AG04450 (cell line): Measurements from ENCODE around the gene SLC25A10. TPM values are rescaled to one million over a fixed set of nuclear protein-coding genes. Genes with fewer than 3 reads are reported as not detected.
A peak's percentile ranks its signal among the peaks of the same experiment; 100 is the strongest.

Experiments used
- CTCF ChIA-PET: fragments of 300-600, 350-600 bp; formaldehyde crosslinking; extraction: SDS; loops from one replicate; lab custom pipeline; 2022; ENCODE audit warnings: antibody characterized with exemption, inconsistent platforms; lab: Charles Lee
- POLR2A ChIA-PET: fragments of 350-600 bp; formaldehyde crosslinking; extraction: SDS; loops from one replicate; lab custom pipeline; 2021; ENCODE audit warnings: antibody characterized with exemption, inconsistent platforms; lab: Yijun Ruan, JAX
- DNase-seq: peaks from one replicate; pipeline ENCODE4 v3.0.0-alpha.2; 2011; ENCODE audit warnings: low read depth, low spot score
- H3K27ac ChIP-seq: one replicate; pipeline ENCODE4 v1.5.1; 2012; ENCODE audit warnings: low read depth, low read length, control low read depth
- H3K27me3 ChIP-seq: one replicate; pipeline ENCODE4 v1.6.0; 2012; ENCODE audit warnings: low read length; ENCODE audit not compliant: control insufficient read depth, insufficient read depth
- H3K4me3 ChIP-seq: 2 replicates; pipeline ENCODE4 v1.5.1; 2011; ENCODE audit warnings: mild to moderate bottlenecking, low read depth, low read length, control low read depth
- H3K9me3 ChIP-seq: 2 replicates; pipeline ENCODE4 v1.5.1; 2012; ENCODE audit warnings: low read length; ENCODE audit not compliant: control insufficient read depth, insufficient read depth
- CTCF ChIP-seq: IDR thresholded peaks from 2 replicates; pipeline ENCODE4 v1.5.1; 2011; ENCODE audit warnings: low read depth, low read length, control low read depth, inconsistent platforms
- polyA plus RNA-seq: library from polyadenylated mRNA; depleted of rRNA; stranded (reverse); fragments of >200 nt; gene quantifications from 2 replicates; pipeline ENCODE4 v1.2.3, GENCODE V29; 2011

Gene SLC25A10
- polyA plus RNA-seq, 1 experiment: 3.3 TPM

- TF ChIP-seq CTCF: no peak
- ChIA-PET POLR2A (interaction anchor here (0.6 to 3.4 kb wide), 5 partner anchors 17 to 678 kb away, joined by 3 to 35 read pairs (median 7); partner anchors contain the start of genes CCDC137, MRPL12, NPLOC4 and OXLD1), CTCF (interaction anchor here (1.2 kb wide), 1 partner anchor 82 kb away, joined by 3 read pairs; no protein-coding TSS in a partner anchor)
These were observed 29.4 kb upstream of the SLC25A10 start for GRCh38 chr17:81682565-81683207.

GRCh38 chr17:81683208-81683583 lies 28.9 kb upstream of the SLC25A10 start:
- no peak for DNase-seq
- Histone ChIP-seq H3K9me3 (no peaks in the 10 kb centered on the region; the same call in 1 of the 2 replicates), H3K27ac (peak overlapping the region; percentile 65), H3K27me3 (no peaks in the 10 kb centered on the region), H3K4me3 (peak overlapping the region; percentile 92)
- ChIA-PET CTCF (interaction anchor here (1.2 kb wide), 1 partner anchor 82 kb away, joined by 3 read pairs; no protein-coding TSS in a partner anchor), POLR2A (interaction anchor here (0.6 to 3.4 kb wide), 12 partner anchors 9 to 678 kb away, joined by 3 to 35 read pairs (median 3); partner anchors contain the start of genes CCDC137, MRPL12, NPLOC4 and OXLD1)
- TF ChIP-seq CTCF: no peak

More at GRCh38 chr17:81682565-81683207, 29.4 kb upstream of the SLC25A10 start:
- Histone ChIP-seq H3K27ac (peak overlapping the region; percentile 65), H3K4me3 (peak overlapping the region; percentile 92), H3K9me3 (no peaks in the 10 kb centered on the region; the same call in 1 of the 2 replicates), H3K27me3 (no peaks in the 10 kb centered on the region)
- no peak for DNase-seq

- H3K27me3 ChIP-seq: no peaks in the 10 kb centered on the region
- H3K4me3 ChIP-seq: peak within 1 kb of the TSS; percentile 92
- peak; percentile 99 for DNase-seq
- CTCF ChIA-PET: interaction anchor here (0.6 to 1.2 kb wide), 2 partner anchors 83 to 599 kb away, joined by 3 read pairs; no protein-coding TSS in a partner anchor
- POLR2A ChIA-PET: interaction anchor here (0.6 to 3.4 kb wide), 15 partner anchors 8 to 679 kb away, joined by 3 to 35 read pairs (median 3); partner anchors contain the start of genes ACTG1, CCDC137, MRPL12 and NPLOC4
- no peak for TF ChIP-seq CTCF
- peak within 1 kb of the TSS; percentile 94 for H3K27ac ChIP-seq
- no peaks in the 10 kb centered on the region; the same call in 1 of the 2 replicates for H3K9me3 ChIP-seq
These were observed 28.3 kb upstream of the SLC25A10 start, which contains the start of the genes ARL16 and HGS for GRCh38 chr17:81683584-81684441. Gene ARL16 (minus strand): TSS chr17:81683797. CDS start chr17:81683753, 44 bp downstream. Gene HGS (plus strand): TSS chr17:81684011. CDS start chr17:81684067, 56 bp downstream.

- DNase-seq: no peak
- Histone ChIP-seq H3K27me3 (no peaks in the 10 kb centered on the region), H3K9me3 (no peaks in the 10 kb centered on the region; the same call in 1 of the 2 replicates), H3K27ac (peak overlapping the region; percentile 94), H3K4me3 (peak overlapping the region; percentile 79)
- CTCF ChIA-PET: interaction anchor here (1.1 kb wide), 1 partner anchor 18 kb away, joined by 3 read pairs; no protein-coding TSS in a partner anchor
- POLR2A ChIA-PET: interaction anchor here (0.6 to 3.4 kb wide), 9 partner anchors 11 to 182 kb away, joined by 3 to 35 read pairs (median 5); partner anchors contain the start of genes ACTG1, CCDC137, MRPL12 and NPLOC4
- TF ChIP-seq CTCF: no peak
These were observed 27.6 kb upstream of the SLC25A10 start for GRCh38 chr17:81684442-81684911.
